Measurements from ENCODE around the gene KAT2B. TPM values are rescaled to one million over a fixed set of nuclear protein-coding genes. Genes with fewer than 3 reads are reported as not detected.

KAT2B gene
- total and polyA plus RNA-seq, 2 of the 13 experiments (the other 11 are each of a cell fraction or from before 2014, with no cell fraction given) = 0.97 to 1.7 TPM

DNA sequence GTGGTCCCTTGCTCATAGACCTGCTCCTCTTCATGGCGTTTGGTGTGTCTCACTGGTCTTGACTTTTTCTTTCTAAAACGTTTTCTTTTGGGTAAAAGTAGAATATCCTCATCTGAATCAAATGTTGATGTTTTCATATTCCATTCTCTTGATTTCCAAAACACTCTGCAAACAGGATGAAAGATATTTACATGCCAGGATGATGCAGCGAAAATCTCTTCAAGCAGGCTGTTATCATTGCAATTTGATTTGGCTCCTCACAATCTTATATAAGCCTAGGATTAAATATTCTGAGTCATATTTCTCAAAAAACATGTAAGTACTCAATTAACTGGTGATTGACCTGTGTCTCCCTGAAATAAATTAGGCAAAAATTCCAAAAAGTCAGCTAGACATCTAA, 38.3 kb upstream of the KAT2B start (continued):
- TF ChIP-seq ZNF337 (CRISPR knock-in tag; IDR thresholded peaks at IDR 0.05; ENCODE audit: borderline replicate concordance, low read depth) = no peak

- Histone ChIP-seq H3K27ac (ENCODE audit: extremely low read length, insufficient read depth, low read length) (no peak overlapping the region), H4K20me1 (ENCODE audit: insufficient read depth, low read length) (no peaks in the 10 kb centered on the region), H3K9me3 (ENCODE audit: low read length) (no peaks in the 10 kb centered on the region), H3K79me2 (ENCODE audit: insufficient read depth, low read length) (no peaks in the 10 kb centered on the region), H3K4me2 (ENCODE audit: low read depth, low read length) (no peak overlapping the region), H3K4me1 (ENCODE audit: insufficient read depth, low read length) (no peaks in the 10 kb centered on the region), H3K4me3 (replicated peaks in 1 of 3; ENCODE audit: insufficient read depth in 1 of 3, low read depth in 2 of 3, low read length in 3 of 3) (no peak overlapping the region), H3K9ac (ENCODE audit: insufficient read depth, low read depth, low read length) (no peak overlapping the region), H2AFZ (ENCODE audit: low read length) (no peak overlapping the region), H3K36me3 (replicated peaks in 1 of 2; ENCODE audit: control insufficient read depth in 1 of 2, insufficient read depth in 2 of 2, low read length in 2 of 2) (no peaks in the 10 kb centered on the region), H3K27me3 (ENCODE audit: control insufficient read depth in 1 of 2, insufficient read depth in 2 of 2, low read length in 2 of 2) (no peaks in the 10 kb centered on the region)
- POLR2A ChIA-PET = no interaction called here
- intact Hi-C loops (cut with micrococcal nuclease; ENCODE audit: unreplicated experiment) = no loop called here
- BruUV-seq (replicated peaks) = no TSS peak
- 88% methylated on average over 20 of the region's 20 CpGs for WGBS (ENCODE audit: low lambda C conversion rate)
- ATAC-seq (no peak), DNase-seq (ENCODE audit: low spot score) (no peak), FAIRE-seq (no peak)
- in situ Hi-C loops (cut with HindIII; ENCODE audit: extremely low pct_ligation_motif_present, low pct_unique_long_range_greater_than_20kb) = no loop called here
- CTCF ChIA-PET (ENCODE audit: low intra/inter-chr PET ratio, low total read pairs) = no interaction called here
- TF ChIP-seq ZKSCAN8 (CRISPR knock-in tag; IDR thresholded peaks at IDR 0.05; ENCODE audit: borderline replicate concordance) = no peak
- TF ChIP-seq RBM39 (IDR thresholded peaks at IDR 0.05; ENCODE audit: low read depth, low read length, poor library complexity, severe bottlenecking) = no peak
- TF ChIP-seq, protein P1, sequence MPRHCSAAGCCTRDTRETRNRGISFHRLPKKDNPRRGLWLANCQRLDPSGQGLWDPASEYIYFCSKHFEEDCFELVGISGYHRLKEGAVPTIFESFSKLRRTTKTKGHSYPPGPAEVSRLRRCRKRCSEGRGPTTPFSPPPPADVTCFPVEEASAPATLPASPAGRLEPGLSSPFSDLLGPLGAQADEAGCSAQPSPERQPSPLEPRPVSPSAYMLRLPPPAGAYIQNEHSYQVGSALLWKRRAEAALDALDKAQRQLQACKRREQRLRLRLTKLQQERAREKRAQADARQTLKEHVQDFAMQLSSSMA (CRISPR knock-in tag; IDR thresholded peaks at IDR 0.05) = no peak
- TF ChIP-seq ZNF20 (CRISPR knock-in tag; IDR thresholded peaks at IDR 0.05) = no peak
- no peak for TF ChIP-seq ZNF710 (CRISPR knock-in tag; IDR thresholded peaks at IDR 0.05; ENCODE audit: borderline replicate concordance)
- no peak for TF ChIP-seq NCOR1 (IDR thresholded peaks at IDR 0.05; ENCODE audit: borderline replicate concordance, low read length)
- no peak for TF ChIP-seq ZNF432 (CRISPR knock-in tag; IDR thresholded peaks at IDR 0.05; ENCODE audit: borderline replicate concordance)
- no peak for TF ChIP-seq GMEB1 (CRISPR knock-in tag; IDR thresholded peaks at IDR 0.05; ENCODE audit: borderline replicate concordance)
- no peak for TF ChIP-seq TBL1XR1 (IDR thresholded peaks at IDR 0.05; ENCODE audit: borderline replicate concordance, low read length, partially characterized antibody)
- TF ChIP-seq ZFP90 (CRISPR knock-in tag; IDR thresholded peaks at IDR 0.05; ENCODE audit: borderline replicate concordance) = no peak
- no peak for TF ChIP-seq SYNCRIP (IDR thresholded peaks at IDR 0.05; ENCODE audit: insufficient read depth, low read depth, low read length)
- TF ChIP-seq ZMYM2 (CRISPR knock-in tag; IDR thresholded peaks at IDR 0.05) = no peak
- TF ChIP-seq ZBTB46 (CRISPR knock-in tag; IDR thresholded peaks at IDR 0.05; ENCODE audit: borderline replicate concordance) = no peak
Measured at GRCh38 chr3:20007960-20008359, 32.3 kb upstream of the KAT2B start.
